SU-DHL-6 (cell line): ENCODE measurements around the gene AGO3.

Source experiments
- EZH2phosphoT487 ChIP-seq: fragments of 200-600 bp; sonication (generic), shearing (Covaris generic); conservative IDR thresholded peaks from 2 replicates; pipeline ENCODE4 v1.6.1; 2018; ENCODE audit warnings: mild to moderate bottlenecking, antibody characterized with exemption, low read length, moderate library complexity, mixed read lengths
- TF ChIP-seq, protein P1 (sequence below): fragments of 200-600 bp; sonication (generic); IDR thresholded peaks from one replicate; pipeline ENCODE4 v1.5.1; 2017; ENCODE audit warnings: antibody characterized with exemption, mild to moderate bottlenecking, low read length, moderate library complexity; ENCODE audit not compliant: insufficient read depth, poor library complexity, severe bottlenecking

DNA sequence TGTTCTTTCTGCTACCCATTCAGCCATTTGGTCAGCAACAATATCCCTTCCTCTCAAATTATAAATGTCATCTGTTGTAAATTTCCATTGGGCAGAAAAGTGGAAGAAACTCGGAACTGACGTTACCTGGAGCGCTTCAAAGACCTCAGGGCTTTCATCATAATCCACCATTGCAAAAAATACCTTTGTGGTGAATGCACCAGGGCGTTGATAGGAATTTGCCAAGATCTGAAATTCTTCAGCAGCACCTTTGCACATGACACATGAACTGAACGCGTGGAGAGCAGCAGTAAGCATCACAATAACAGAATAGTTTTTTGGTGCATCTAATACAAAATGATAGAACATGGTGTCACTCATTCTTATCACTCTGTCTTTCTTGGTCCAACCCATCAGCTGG lies 149.9 kb downstream of the AGO3 start:
- TF ChIP-seq, protein P1, sequence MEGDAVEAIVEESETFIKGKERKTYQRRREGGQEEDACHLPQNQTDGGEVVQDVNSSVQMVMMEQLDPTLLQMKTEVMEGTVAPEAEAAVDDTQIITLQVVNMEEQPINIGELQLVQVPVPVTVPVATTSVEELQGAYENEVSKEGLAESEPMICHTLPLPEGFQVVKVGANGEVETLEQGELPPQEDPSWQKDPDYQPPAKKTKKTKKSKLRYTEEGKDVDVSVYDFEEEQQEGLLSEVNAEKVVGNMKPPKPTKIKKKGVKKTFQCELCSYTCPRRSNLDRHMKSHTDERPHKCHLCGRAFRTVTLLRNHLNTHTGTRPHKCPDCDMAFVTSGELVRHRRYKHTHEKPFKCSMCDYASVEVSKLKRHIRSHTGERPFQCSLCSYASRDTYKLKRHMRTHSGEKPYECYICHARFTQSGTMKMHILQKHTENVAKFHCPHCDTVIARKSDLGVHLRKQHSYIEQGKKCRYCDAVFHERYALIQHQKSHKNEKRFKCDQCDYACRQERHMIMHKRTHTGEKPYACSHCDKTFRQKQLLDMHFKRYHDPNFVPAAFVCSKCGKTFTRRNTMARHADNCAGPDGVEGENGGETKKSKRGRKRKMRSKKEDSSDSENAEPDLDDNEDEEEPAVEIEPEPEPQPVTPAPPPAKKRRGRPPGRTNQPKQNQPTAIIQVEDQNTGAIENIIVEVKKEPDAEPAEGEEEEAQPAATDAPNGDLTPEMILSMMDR = no peak
- no peak for TF ChIP-seq EZH2phosphoT487
